Measurements from ENCODE around the gene LAYN.

GRCh38 chr11:111540937-111541253 lies 375 bp downstream of the LAYN start:
- TF ChIP-seq CTCF (conservative IDR thresholded peaks at IDR 0.05; ENCODE audit: low read depth, low read length), result no peak
- TF ChIP-seq EZH2 (IDR thresholded peaks at IDR 0.05; ENCODE audit: borderline replicate concordance, low read depth, low read length, poor library complexity, severe bottlenecking), result no peak

Measured in A673 (cell line).